Measurements from ENCODE around the gene SPIRE1. TPM values are rescaled to one million over a fixed set of nuclear protein-coding genes. Genes with fewer than 3 reads are reported as not detected.
A peak's percentile ranks its signal among the peaks of the same experiment; 100 is the strongest.

Gene SPIRE1
- total RNA-seq, 4 donors from 2014 or later = 1.9 to 25.3 (median 13.4) TPM

- 83 to 87% methylated on average over 7 of the region's 7 CpGs for WGBS, 2 donors
- intact Hi-C loops (cut with DNase I) = no loop called here
- DNase-seq = no peak
- TF ChIP-seq POLR2A (IDR thresholded peaks at IDR 0.05) = no peak
- TF ChIP-seq, protein P1, sequence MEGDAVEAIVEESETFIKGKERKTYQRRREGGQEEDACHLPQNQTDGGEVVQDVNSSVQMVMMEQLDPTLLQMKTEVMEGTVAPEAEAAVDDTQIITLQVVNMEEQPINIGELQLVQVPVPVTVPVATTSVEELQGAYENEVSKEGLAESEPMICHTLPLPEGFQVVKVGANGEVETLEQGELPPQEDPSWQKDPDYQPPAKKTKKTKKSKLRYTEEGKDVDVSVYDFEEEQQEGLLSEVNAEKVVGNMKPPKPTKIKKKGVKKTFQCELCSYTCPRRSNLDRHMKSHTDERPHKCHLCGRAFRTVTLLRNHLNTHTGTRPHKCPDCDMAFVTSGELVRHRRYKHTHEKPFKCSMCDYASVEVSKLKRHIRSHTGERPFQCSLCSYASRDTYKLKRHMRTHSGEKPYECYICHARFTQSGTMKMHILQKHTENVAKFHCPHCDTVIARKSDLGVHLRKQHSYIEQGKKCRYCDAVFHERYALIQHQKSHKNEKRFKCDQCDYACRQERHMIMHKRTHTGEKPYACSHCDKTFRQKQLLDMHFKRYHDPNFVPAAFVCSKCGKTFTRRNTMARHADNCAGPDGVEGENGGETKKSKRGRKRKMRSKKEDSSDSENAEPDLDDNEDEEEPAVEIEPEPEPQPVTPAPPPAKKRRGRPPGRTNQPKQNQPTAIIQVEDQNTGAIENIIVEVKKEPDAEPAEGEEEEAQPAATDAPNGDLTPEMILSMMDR (IDR thresholded peaks at IDR 0.05) = no peak
- Histone ChIP-seq H3K27me3 (no peaks in the 10 kb centered on the region), H3K9me3 (no peaks in the 10 kb centered on the region), H3K4me1 (no peaks in the 10 kb centered on the region), H3K27ac (no peak overlapping the region), H3K4me3 (no peak overlapping the region), H3K36me3 (peaks cover 0 to 25% (median 0%) of the 10 kb centered on the region in 3 donors)
These were observed 202.4 kb downstream of the SPIRE1 start for GRCh38 chr18:12455496-12455895.

DNA sequence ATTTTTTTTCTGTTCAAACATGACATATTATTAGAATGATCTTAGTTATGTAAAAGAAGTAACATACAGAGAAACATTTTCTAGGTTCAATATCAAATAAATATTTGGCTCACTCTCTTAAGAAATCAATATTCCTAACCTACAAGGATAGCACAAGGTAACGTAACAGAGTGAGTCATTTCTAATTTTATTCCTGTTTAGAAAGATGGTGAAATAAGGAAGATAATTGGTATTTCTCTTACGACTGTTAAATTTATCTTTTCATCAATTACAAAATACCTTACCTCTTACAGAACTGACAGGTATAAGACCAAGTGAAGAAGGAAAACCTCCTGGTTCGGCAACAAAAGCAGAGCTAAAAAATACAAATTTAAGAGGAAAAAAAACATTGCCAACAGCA, 205.1 kb downstream of the SPIRE1 start:
- no peak overlapping the region for H3K4me3 ChIP-seq
- H3K4me1 ChIP-seq = no peaks in the 10 kb centered on the region
- H3K9me3 ChIP-seq = no peaks in the 10 kb centered on the region
- WGBS, 2 donors = 76 to 81% methylated on average over 3 of the region's 3 CpGs
- H3K36me3 ChIP-seq = peaks cover 0 to 25% (median 3%) of the 10 kb centered on the region in 3 donors
- TF ChIP-seq POLR2A (IDR thresholded peaks at IDR 0.05) = no peak
- TF ChIP-seq, protein P1 (IDR thresholded peaks at IDR 0.05) = no peak
- no peak overlapping the region for H3K27ac ChIP-seq
- intact Hi-C loops (cut with DNase I) = no loop called here
- H3K27me3 ChIP-seq = no peaks in the 10 kb centered on the region
- DNase-seq = no peak

- Histone ChIP-seq H3K27me3 (no peaks in the 10 kb centered on the region), H3K27ac (no peak overlapping the region), H3K36me3 (peaks cover 0 to 25% (median 3%) of the 10 kb centered on the region in 3 donors), H3K4me3 (no peak overlapping the region), H3K4me1 (no peaks in the 10 kb centered on the region), H3K9me3 (no peaks in the 10 kb centered on the region)
- intact Hi-C loops (cut with DNase I) = no loop called here
- TF ChIP-seq, protein P1 (IDR thresholded peaks at IDR 0.05) = no peak
- no peak for TF ChIP-seq POLR2A (IDR thresholded peaks at IDR 0.05)
- WGBS, 2 donors = 80 to 91% methylated on average over 2 to 4 of the region's 4 CpGs
- DNase-seq = no peak
These were observed 206.5 kb downstream of the SPIRE1 start for GRCh38 chr18:12451428-12451827.

- H3K27me3 ChIP-seq = no peaks in the 10 kb centered on the region
- H3K4me3 ChIP-seq = no peak overlapping the region
- H3K36me3 ChIP-seq = peaks cover 0 to 34% (median 3%) of the 10 kb centered on the region in 3 donors
- peaks cover 0 to 2% (median 0%) of the 10 kb centered on the region in 3 donors for H3K9me3 ChIP-seq
- peak overlapping the region in 1 of 4 donors; percentile 2 for H3K27ac ChIP-seq
- intact Hi-C loops (cut with DNase I) = no loop called here
- no peak for TF ChIP-seq POLR2A (IDR thresholded peaks at IDR 0.05)
- TF ChIP-seq, protein P1 (IDR thresholded peaks at IDR 0.05) = no peak
- WGBS, 2 donors = 90 to 93% methylated on average over 22 to 26 of the region's 27 CpGs
- DNase-seq = no peak
- no peaks in the 10 kb centered on the region for H3K4me1 ChIP-seq
These were observed 208.7 kb downstream of the SPIRE1 start for GRCh38 chr18:12449051-12449785.

GRCh38 chr18:12445554-12445953, 212.4 kb downstream of the SPIRE1 start:
- no peaks in the 10 kb centered on the region for H3K4me1 ChIP-seq
- TF ChIP-seq, protein P1 (IDR thresholded peaks at IDR 0.05) = no peak
- no peak for TF ChIP-seq POLR2A (IDR thresholded peaks at IDR 0.05)
- intact Hi-C loops (cut with DNase I) = no loop called here
- 80 to 94% methylated on average over 4 of the region's 4 CpGs for WGBS, 2 donors
- DNase-seq = no peak
- no peak overlapping the region for H3K4me3 ChIP-seq
- peaks cover 0 to 6% (median 0%) of the 10 kb centered on the region in 3 donors for H3K9me3 ChIP-seq
- H3K27me3 ChIP-seq = no peaks in the 10 kb centered on the region
- H3K27ac ChIP-seq = no peak overlapping the region
- H3K36me3 ChIP-seq = peaks cover 0 to 38% (median 3%) of the 10 kb centered on the region in 3 donors

Measured in esophagus squamous epithelium (tissue), 5 donors.